GM12878 (cell line): ENCODE measurements around the gene IRF6. TPM values are rescaled to one million over a fixed set of nuclear protein-coding genes. Genes with fewer than 3 reads are reported as not detected.
A peak's percentile ranks its signal among the peaks of the same experiment; 100 is the strongest.

Source experiments
- ASH2L ChIP-seq: fragments of 300-600, 200-600 bp; sonication (generic); IDR thresholded peaks from 2 replicates; pipeline ENCODE4 v1.6.1; 2017; ENCODE audit warnings: low read depth, mild to moderate bottlenecking, borderline replicate concordance
- ATF7 ChIP-seq: fragments of 450-650 bp; IDR thresholded peaks from 2 replicates; pipeline ENCODE4 v1.6.1; 2016; ENCODE audit warnings: low read depth, mild to moderate bottlenecking
- BHLHE40 ChIP-seq, 2 experiments: fragments of 450-650 bp in 1 of 2; IDR thresholded peaks; 2 replicates each; pipeline ENCODE4 v1.6.1; 2011 to 2017; ENCODE audit warnings: low read depth in 2 of 2, borderline replicate concordance in 1 of 2, improper control_type of control experiment in 1 of 2, low read length in 1 of 2, mild to moderate bottlenecking in 1 of 2
- BMI1 ChIP-seq: fragments of 450-650 bp; IDR thresholded peaks from 2 replicates; pipeline ENCODE4 v1.6.1; 2016; ENCODE audit warnings: mild to moderate bottlenecking, moderate library complexity, borderline replicate concordance
- CHD1 ChIP-seq: IDR thresholded peaks from 2 replicates; pipeline ENCODE4 v1.6.1; 2012; ENCODE audit warnings: low read depth, low read length, improper control_type of control experiment
- CREM ChIP-seq: IDR thresholded peaks from 2 replicates; pipeline ENCODE4 v1.6.1; 2014; ENCODE audit warnings: antibody characterized with exemption, low read depth
- DPF2 ChIP-seq: fragments of 450-650 bp; IDR thresholded peaks from 2 replicates; pipeline ENCODE4 v1.6.1; 2017; ENCODE audit warnings: mild to moderate bottlenecking
- ESRRA ChIP-seq: IDR thresholded peaks from 2 replicates; pipeline ENCODE4 v1.6.1; 2012; ENCODE audit warnings: mild to moderate bottlenecking, low read length, improper control_type of control experiment
- EZH2 ChIP-seq: IDR thresholded peaks from 2 replicates; pipeline ENCODE4 v1.6.1; 2012; ENCODE audit warnings: low read depth, mild to moderate bottlenecking, control low read depth, inconsistent platforms, low read length, borderline replicate concordance; ENCODE audit not compliant: control insufficient read depth
- HDAC2 ChIP-seq: fragments of 200-600 bp; sonication (generic); IDR thresholded peaks from 2 replicates; pipeline ENCODE4 v1.6.1; 2017
- HDAC6 ChIP-seq: fragments of 200-600 bp; sonication (generic); IDR thresholded peaks from one replicate; pipeline ENCODE4 v1.8.0; 2017; ENCODE audit warnings: antibody characterized with exemption; ENCODE audit not compliant: unreplicated experiment
- IKZF2 ChIP-seq, 2 experiments: fragments of 450-650 bp; IDR thresholded peaks; 2 replicates each; pipeline ENCODE4 v1.6.1; 2017; ENCODE audit warnings: mild to moderate bottlenecking in 2 of 2, moderate library complexity in 2 of 2
- MXI1 ChIP-seq: fragments of 150-350 bp; IDR thresholded peaks from 2 replicates; pipeline ENCODE4 v1.6.1; 2011; ENCODE audit warnings: low read depth, mild to moderate bottlenecking, inconsistent platforms, low read length, improper control_type of control experiment
- MYC ChIP-seq: IDR thresholded peaks from 2 replicates; pipeline ENCODE4 v1.6.1; 2011; ENCODE audit warnings: mild to moderate bottlenecking, low read length, moderate library complexity, inconsistent platforms; ENCODE audit not compliant: insufficient read depth, insufficient replicate concordance, insufficient read length, severe bottlenecking
- NBN ChIP-seq: fragments of 450-650 bp; IDR thresholded peaks from 2 replicates; pipeline ENCODE4 v1.6.1; 2016
- NR2F1 ChIP-seq: fragments of 450-650 bp; conservative IDR thresholded peaks from 2 replicates; pipeline ENCODE4 v1.6.1; 2017; ENCODE audit warnings: mild to moderate bottlenecking
- PAX8 ChIP-seq: fragments of 450-650 bp; IDR thresholded peaks from 2 replicates; pipeline ENCODE4 v1.6.1; 2017; ENCODE audit warnings: mild to moderate bottlenecking, moderate library complexity
- PML ChIP-seq: IDR thresholded peaks from 2 replicates; pipeline ENCODE4 v1.6.1; 2012; ENCODE audit warnings: low read length, inconsistent platforms
- POU2F2 ChIP-seq: IDR thresholded peaks from 3 replicates; pipeline ENCODE4 v1.6.1; 2011; ENCODE audit warnings: low read depth, mild to moderate bottlenecking, low read length, borderline replicate concordance
- RAD21 ChIP-seq: IDR thresholded peaks from 2 replicates; pipeline ENCODE4 v1.6.1; 2011; ENCODE audit warnings: mild to moderate bottlenecking, low read depth, low read length, moderate library complexity; ENCODE audit not compliant: insufficient read depth
- RAD51 ChIP-seq: fragments of 450-650 bp; IDR thresholded peaks from 2 replicates; pipeline ENCODE4 v1.6.1; 2016; ENCODE audit warnings: moderate library complexity, mild to moderate bottlenecking, inconsistent platforms
- RELA ChIP-seq: fragments of 450-650 bp; IDR thresholded peaks from 2 replicates; pipeline ENCODE4 v1.8.0; 2014; ENCODE audit warnings: borderline replicate concordance; ENCODE audit not compliant: partially characterized antibody
- RUNX3 ChIP-seq: IDR thresholded peaks from 2 replicates; pipeline ENCODE4 v1.6.1; 2012; ENCODE audit warnings: low read length, inconsistent platforms
- SIN3A ChIP-seq: IDR thresholded peaks from 2 replicates; pipeline ENCODE4 v1.6.1; 2012; ENCODE audit warnings: low read depth, low read length, improper control_type of control experiment
- SMARCA5 ChIP-seq: fragments of 450-650 bp; IDR thresholded peaks from 2 replicates; pipeline ENCODE4 v1.6.1; 2017; ENCODE audit warnings: mild to moderate bottlenecking
- SMC3 ChIP-seq: IDR thresholded peaks from 2 replicates; pipeline ENCODE4 v1.6.1; 2011; ENCODE audit warnings: low read length, improper control_type of control experiment, borderline replicate concordance
- TBL1XR1 ChIP-seq: IDR thresholded peaks from 2 replicates; pipeline ENCODE4 v1.6.1; 2012; ENCODE audit warnings: low read depth, low read length, improper control_type of control experiment
- TCF12 ChIP-seq: IDR thresholded peaks from 2 replicates; pipeline ENCODE4 v1.6.1; 2011; ENCODE audit warnings: low read depth, mild to moderate bottlenecking, low read length
- ZBED1 ChIP-seq: IDR thresholded peaks from 2 replicates; pipeline ENCODE4 v1.6.1; 2016; ENCODE audit warnings: borderline replicate concordance
- ZNF274 ChIP-seq: IDR thresholded peaks from one replicate; pipeline ENCODE4 v1.8.0; 2011; ENCODE audit not compliant: insufficient read length, insufficient read depth
- polyA plus RNA-seq, 11 experiments: library from polyadenylated mRNA; depleted of rRNA in 4 of 11; unstranded in 6 of 11; stranded (reverse) in 5 of 11; fragments of >200 nt; fragmentation: Nextera tagmentation in 4 of 11; fragmentation: Illumina TruSeq in 1 of 11; extraction: Ambion mirVana in 4 of 11; extraction: Trizol in 1 of 11; gene quantifications; 1 replicate in 1 of 11; 2 replicates in 10 of 11; pipeline versions ENCODE4 v1.2.1 to v1.2.3, GENCODE V29; 2011 to 2016; ENCODE audit warnings: inconsistent platforms in 2 of 11, missing spikeins in 2 of 11, low read depth in 1 of 11
- total RNA-seq, 4 experiments: library from RNA; depleted of rRNA in 3 of 4; stranded (reverse); fragments of >200 nt in 3 of 4; fragmentation: Illumina TruSeq in 1 of 4; extraction: Trizol in 1 of 4; gene quantifications; 2 replicates each; pipeline versions ENCODE4 v1.2.1 to v1.2.3, GENCODE V29; 2013 to 2021
- TF ChIP-seq, protein P1 (sequence below), 3 experiments: IDR thresholded peaks in 2 of 3; conservative IDR thresholded peaks in 1 of 3; 2 replicates each; pipeline ENCODE4 v1.5.1; 2011; ENCODE audit warnings: low read depth in 3 of 3, low read length in 3 of 3, mild to moderate bottlenecking in 3 of 3, control low read depth in 2 of 3, moderate library complexity in 2 of 3, inconsistent platforms in 1 of 3, mixed read lengths in 1 of 3; ENCODE audit not compliant: control insufficient read depth in 2 of 3, insufficient read depth in 1 of 3; ENCODE audit errors: extremely low read depth in 1 of 3
- TF ChIP-seq, protein P2 (sequence below): IDR thresholded peaks from 2 replicates; pipeline ENCODE4 v1.6.1; 2012; ENCODE audit warnings: low read depth, low read length, improper control_type of control experiment

The IRF6 gene
- total and polyA plus RNA-seq, 10 of the 15 experiments (the other 5 are each of a cell fraction or from before 2014, with no cell fraction given): 0.04 to 0.50 (median 0.09) TPM; not detected in 1

DNA sequence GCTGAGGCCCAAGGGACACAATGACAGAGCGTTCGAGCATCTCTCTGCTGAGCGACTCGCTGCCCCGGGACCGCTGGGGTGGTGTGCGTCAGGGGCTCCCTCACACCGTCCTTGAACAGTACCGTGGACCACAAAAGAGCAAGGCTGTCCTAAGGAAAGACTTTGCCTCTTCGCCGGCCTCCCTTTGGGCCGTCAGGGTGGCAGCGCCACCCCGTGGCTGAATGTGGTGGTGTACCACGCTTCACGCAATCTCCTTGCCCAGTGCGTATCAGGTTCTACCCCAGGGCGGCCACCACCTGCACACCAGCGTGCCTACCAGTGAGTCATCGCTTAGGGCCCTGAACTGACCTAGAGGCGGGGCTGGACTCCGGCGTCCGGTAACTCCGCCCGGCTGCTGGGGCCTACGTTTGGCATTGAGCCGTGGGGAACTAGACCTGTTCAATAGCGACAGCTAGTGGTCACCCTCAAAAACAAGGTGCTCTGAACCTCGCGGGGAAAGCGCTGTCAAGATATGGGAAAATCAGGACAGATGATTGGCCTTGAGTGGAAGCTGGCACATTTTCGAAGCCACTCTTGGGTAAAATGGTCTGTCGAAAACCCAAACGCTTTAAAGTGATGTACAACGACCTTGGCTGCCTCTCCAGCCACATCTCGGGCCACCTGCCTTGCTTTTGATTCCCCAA is 58.2 kb downstream of the IRF6 start (continued):
- TF ChIP-seq PML (no peak), RAD21 (peak; percentile 67), CHD1 (no peak), RELA (peak; percentile 70), RUNX3 (peak; percentile 75), EZH2 (no peak), SIN3A (no peak), SMARCA5 (0 out of 2 replicates have a peak, but pooled peaks have one; percentile 80), BHLHE40 (IDR thresholded peaks at IDR 0.05; ENCODE audit: borderline replicate concordance in 1 of 2, low read depth in 2 of 2, low read length in 1 of 2) (peak; percentile 72 to 76; a peak in 3 of 4 replicates), NBN (peak; percentile 88), ATF7 (peak; percentile 69), TBL1XR1 (0 out of 2 replicates have a peak, but pooled peaks have one; percentile 66), SMC3 (peak; percentile 65), IKZF2 (IDR thresholded peaks at IDR 0.05) (peak in 1 of 2 experiments; percentile 39; a peak in 2 of 4 replicates), NR2F1 (peak; percentile 73), ZNF274 (no peak), TCF12 (0 out of 2 replicates have a peak, but pooled peaks have one; percentile 33), HDAC2 (no peak), ASH2L (no peak), RAD51 (no peak), BMI1 (no peak), MXI1 (peak; percentile 64), HDAC6 (no peak), ESRRA (0 out of 2 replicates have a peak, but pooled peaks have one; percentile 37), PAX8 (no peak), DPF2 (peak; percentile 69), POU2F2 (0 out of 3 replicates have a peak, but pooled peaks have one; percentile 20), ZBED1 (no peak), MYC (peak; percentile 51), CREM (peak; percentile 67)
- TF ChIP-seq, protein P1, sequence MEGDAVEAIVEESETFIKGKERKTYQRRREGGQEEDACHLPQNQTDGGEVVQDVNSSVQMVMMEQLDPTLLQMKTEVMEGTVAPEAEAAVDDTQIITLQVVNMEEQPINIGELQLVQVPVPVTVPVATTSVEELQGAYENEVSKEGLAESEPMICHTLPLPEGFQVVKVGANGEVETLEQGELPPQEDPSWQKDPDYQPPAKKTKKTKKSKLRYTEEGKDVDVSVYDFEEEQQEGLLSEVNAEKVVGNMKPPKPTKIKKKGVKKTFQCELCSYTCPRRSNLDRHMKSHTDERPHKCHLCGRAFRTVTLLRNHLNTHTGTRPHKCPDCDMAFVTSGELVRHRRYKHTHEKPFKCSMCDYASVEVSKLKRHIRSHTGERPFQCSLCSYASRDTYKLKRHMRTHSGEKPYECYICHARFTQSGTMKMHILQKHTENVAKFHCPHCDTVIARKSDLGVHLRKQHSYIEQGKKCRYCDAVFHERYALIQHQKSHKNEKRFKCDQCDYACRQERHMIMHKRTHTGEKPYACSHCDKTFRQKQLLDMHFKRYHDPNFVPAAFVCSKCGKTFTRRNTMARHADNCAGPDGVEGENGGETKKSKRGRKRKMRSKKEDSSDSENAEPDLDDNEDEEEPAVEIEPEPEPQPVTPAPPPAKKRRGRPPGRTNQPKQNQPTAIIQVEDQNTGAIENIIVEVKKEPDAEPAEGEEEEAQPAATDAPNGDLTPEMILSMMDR (IDR thresholded peaks at IDR 0.05 in 2 of 3, conservative IDR thresholded peaks at IDR 0.05 in 1 of 3; ENCODE audit: control insufficient read depth in 2 of 3, extremely low read depth in 1 of 3, insufficient read depth in 1 of 3, low read depth in 3 of 3, low read length in 3 of 3): peak; percentile 59 to 96 (median 78); a peak in 5 of 6 replicates
- TF ChIP-seq, protein P2, sequence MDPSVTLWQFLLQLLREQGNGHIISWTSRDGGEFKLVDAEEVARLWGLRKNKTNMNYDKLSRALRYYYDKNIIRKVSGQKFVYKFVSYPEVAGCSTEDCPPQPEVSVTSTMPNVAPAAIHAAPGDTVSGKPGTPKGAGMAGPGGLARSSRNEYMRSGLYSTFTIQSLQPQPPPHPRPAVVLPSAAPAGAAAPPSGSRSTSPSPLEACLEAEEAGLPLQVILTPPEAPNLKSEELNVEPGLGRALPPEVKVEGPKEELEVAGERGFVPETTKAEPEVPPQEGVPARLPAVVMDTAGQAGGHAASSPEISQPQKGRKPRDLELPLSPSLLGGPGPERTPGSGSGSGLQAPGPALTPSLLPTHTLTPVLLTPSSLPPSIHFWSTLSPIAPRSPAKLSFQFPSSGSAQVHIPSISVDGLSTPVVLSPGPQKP: 0 out of 2 replicates have a peak, but pooled peaks have one; percentile 40
